GM12874 (cell line): Measurements from ENCODE around the gene CEP131.

Experiments
- CTCF ChIP-seq: IDR thresholded peaks from 2 replicates; pipeline ENCODE4 v1.5.1; 2011; ENCODE audit warnings: low read depth, mild to moderate bottlenecking, control low read depth, low read length, moderate library complexity; ENCODE audit not compliant: insufficient read depth

CEP131 gene

GRCh38 chr17:81179220-81179619 lies 43.5 kb downstream of the CEP131 start:
- TF ChIP-seq CTCF, result no peak

- no peak for TF ChIP-seq CTCF
These were observed 44.4 kb downstream of the CEP131 start for GRCh38 chr17:81178136-81179091.

- TF ChIP-seq CTCF, result no peak
These were observed 46.1 kb downstream of the CEP131 start for GRCh38 chr17:81176666-81177065.

- no peak for TF ChIP-seq CTCF
These were observed 49.0 kb downstream of the CEP131 start for GRCh38 chr17:81173762-81174155.

- no peak for TF ChIP-seq CTCF
These were observed 49.6 kb downstream of the CEP131 start for GRCh38 chr17:81173052-81173761.

GRCh38 chr17:81171941-81172340 lies 50.8 kb downstream of the CEP131 start:
- TF ChIP-seq CTCF, result no peak

- no peak for TF ChIP-seq CTCF
These were observed 51.9 kb downstream of the CEP131 start for GRCh38 chr17:81170727-81171494.
